ENCODE results near the gene TSSC4.
"Not testable (repeated sequence)": the region's sequence is repeated elsewhere in the genome, so short reads cannot be mapped to it uniquely, and the experiment has no call there.

Gene TSSC4

GRCh38 chr11:2359557-2359956 lies 41.0 kb upstream of the TSSC4 start:
- in situ Hi-C loops (cut with HindIII; ENCODE audit: low sequenced_read_pairs): no loop called here
- H3K4me3 ChIP-seq (ENCODE audit: low read depth, low read length): no peak overlapping the region
- DNase-seq (ENCODE audit: low read depth): no peak
- no peak for TF ChIP-seq CTCF (IDR thresholded peaks at IDR 0.05; ENCODE audit: low read depth, low read length, missing control alignments)

- no peak overlapping the region for H3K4me3 ChIP-seq (ENCODE audit: low read depth, low read length)
- TF ChIP-seq CTCF (IDR thresholded peaks at IDR 0.05; ENCODE audit: low read depth, low read length, missing control alignments): no peak
- in situ Hi-C loops (cut with HindIII; ENCODE audit: low sequenced_read_pairs): no loop called here
- DNase-seq (ENCODE audit: low read depth): no peak
Measured at GRCh38 chr11:2360081-2360642, 40.4 kb upstream of the TSSC4 start.

- H3K4me3 ChIP-seq (ENCODE audit: low read depth, low read length): no peak overlapping the region
- no peak for TF ChIP-seq CTCF (IDR thresholded peaks at IDR 0.05; ENCODE audit: low read depth, low read length, missing control alignments)
- in situ Hi-C loops (cut with HindIII; ENCODE audit: low sequenced_read_pairs): no loop called here
- no peak for DNase-seq (ENCODE audit: low read depth)
Measured at GRCh38 chr11:2361565-2361964, 39.0 kb upstream of the TSSC4 start.

GRCh38 chr11:2362414-2362813 lies 38.1 kb upstream of the TSSC4 start:
- no peak for DNase-seq (ENCODE audit: low read depth)
- no peak overlapping the region for H3K4me3 ChIP-seq (ENCODE audit: low read depth, low read length)
- TF ChIP-seq CTCF (IDR thresholded peaks at IDR 0.05; ENCODE audit: low read depth, low read length, missing control alignments): no peak
- in situ Hi-C loops (cut with HindIII; ENCODE audit: low sequenced_read_pairs): no loop called here

GRCh38 chr11:2363130-2363529 lies 37.4 kb upstream of the TSSC4 start:
- no peak for TF ChIP-seq CTCF (IDR thresholded peaks at IDR 0.05; ENCODE audit: low read depth, low read length, missing control alignments)
- in situ Hi-C loops (cut with HindIII; ENCODE audit: low sequenced_read_pairs): no loop called here
- no peak overlapping the region for H3K4me3 ChIP-seq (ENCODE audit: low read depth, low read length)
- no peak for DNase-seq (ENCODE audit: low read depth)

- H3K4me3 ChIP-seq (ENCODE audit: low read depth, low read length): no peak overlapping the region
- in situ Hi-C loops (cut with HindIII; ENCODE audit: low sequenced_read_pairs): no loop called here
- no peak for TF ChIP-seq CTCF (IDR thresholded peaks at IDR 0.05; ENCODE audit: low read depth, low read length, missing control alignments)
- DNase-seq (ENCODE audit: low read depth): no peak
Measured at GRCh38 chr11:2363577-2364370, 36.8 kb upstream of the TSSC4 start.

GRCh38 chr11:2364386-2364785 lies 36.2 kb upstream of the TSSC4 start:
- H3K4me3 ChIP-seq (ENCODE audit: low read depth, low read length); in situ Hi-C loops (cut with HindIII; ENCODE audit: low sequenced_read_pairs); DNase-seq (ENCODE audit: low read depth): not testable (repeated sequence)

Measured in astrocyte of the cerebellum (primary cell).